Astrocyte of the cerebellum (primary cell): Measurements from ENCODE around the gene PICALM.
"Not testable (repeated sequence)": the region's sequence is repeated elsewhere in the genome, so short reads cannot be mapped to it uniquely, and the experiment has no call there.

Source experiments
- DNase-seq: peaks from one replicate; pipeline ENCODE4 v3.0.0-alpha.2; 2011; ENCODE audit warnings: low read depth
- H3K4me3 ChIP-seq: 2 replicates; pipeline ENCODE4 v1.5.1; 2011; ENCODE audit warnings: mild to moderate bottlenecking, low read depth, low read length, moderate library complexity
- CTCF ChIP-seq: IDR thresholded peaks from 2 replicates; pipeline ENCODE4 v1.5.1; 2012; ENCODE audit warnings: low read length, low read depth, moderate library complexity, mild to moderate bottlenecking; ENCODE audit errors: missing control alignments
- in situ Hi-C: cut with HindIII; loops from 2 replicates; pipeline ENCODE4 v1.10.0; 2017; ENCODE audit warnings: low sequenced_read_pairs

PICALM gene

DNA sequence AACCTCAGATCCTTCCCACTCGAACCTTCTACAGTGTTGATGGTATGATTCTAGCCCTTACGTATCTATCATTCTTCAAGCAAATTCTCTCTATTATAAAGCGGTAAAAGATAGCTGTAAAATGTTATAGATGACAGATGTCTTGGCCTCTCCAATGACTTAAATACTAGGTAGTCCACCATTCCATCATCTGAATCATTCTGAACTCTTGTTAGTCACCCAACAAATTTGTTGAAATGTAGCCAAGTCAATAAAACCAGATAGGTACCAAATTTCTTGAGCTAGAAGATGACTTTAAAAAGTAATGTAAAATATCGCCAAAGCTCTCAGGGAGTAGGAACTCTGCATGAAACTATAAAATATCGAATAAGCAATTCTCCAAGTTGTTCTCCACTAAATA is 32.6 kb upstream of the PICALM start:
- no peak for TF ChIP-seq CTCF
- DNase-seq, result no peak
- in situ Hi-C loops, result no loop called here
- no peak overlapping the region for H3K4me3 ChIP-seq

- TF ChIP-seq CTCF, result no peak
- in situ Hi-C loops, result no loop called here
- no peak overlapping the region for H3K4me3 ChIP-seq
- DNase-seq, result no peak
Measured at GRCh38 chr11:86099874-86100273, 31.0 kb upstream of the PICALM start.

DNA sequence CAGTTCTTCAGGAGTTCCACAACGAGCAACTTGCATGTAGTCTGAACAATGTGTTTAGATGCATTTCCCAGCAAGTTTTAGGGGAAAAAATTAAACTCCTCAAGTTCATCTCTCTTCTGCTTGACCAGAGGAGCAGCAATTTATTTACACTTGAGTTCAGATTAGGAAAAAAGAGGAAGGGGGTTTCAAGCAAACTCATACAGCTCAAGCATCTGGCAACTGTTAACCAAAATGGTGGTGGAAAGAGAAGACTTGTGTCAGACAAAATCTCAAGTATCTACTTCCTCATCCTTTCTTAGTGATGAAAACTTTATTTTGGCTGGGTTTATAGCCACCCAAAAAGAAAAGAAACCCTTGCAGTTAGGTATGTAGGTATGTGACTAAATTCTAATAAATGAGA is 29.1 kb upstream of the PICALM start:
- no peak overlapping the region for H3K4me3 ChIP-seq
- TF ChIP-seq CTCF, result no peak
- in situ Hi-C loops, result no loop called here
- DNase-seq, result no peak

DNA sequence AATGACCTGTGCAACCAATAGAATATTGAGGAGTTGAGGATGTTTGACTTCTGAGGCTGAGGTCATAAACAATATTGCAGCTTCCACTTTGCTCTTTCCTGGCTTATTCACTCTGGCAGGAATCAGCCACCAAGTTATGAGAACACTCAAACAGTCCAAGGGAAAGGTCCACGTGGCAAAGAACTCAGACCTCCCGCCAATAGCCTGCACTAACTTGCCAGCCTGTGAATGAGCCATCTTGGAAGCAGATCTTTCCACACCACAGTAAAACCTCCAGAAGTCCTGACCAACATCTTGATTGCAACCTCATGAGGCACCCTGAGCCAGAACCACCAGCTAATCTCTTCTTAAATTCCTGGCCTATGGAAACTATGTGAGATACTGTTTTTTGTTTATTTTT is 22.7 kb upstream of the PICALM start:
- DNase-seq, result peak; percentile 59
- in situ Hi-C loops, result no loop called here

GRCh38 chr11:86091086-86091485 is 22.2 kb upstream of the PICALM start:
- in situ Hi-C loops, result no loop called here
- TF ChIP-seq CTCF, result no peak
- DNase-seq, result no peak
- no peak overlapping the region for H3K4me3 ChIP-seq

More for the DNA sequence above, 22.7 kb upstream of the PICALM start:
- no peak for TF ChIP-seq CTCF
- no peak overlapping the region for H3K4me3 ChIP-seq

- in situ Hi-C loops, result no loop called here
- TF ChIP-seq CTCF, result no peak
- DNase-seq, result peak; percentile 89
Measured at GRCh38 chr11:86089659-86090058, 20.8 kb upstream of the PICALM start.

GRCh38 chr11:86087688-86088087 is 18.8 kb upstream of the PICALM start:
- in situ Hi-C loops, H3K4me3 ChIP-seq, DNase-seq: not testable (repeated sequence)

More at GRCh38 chr11:86089659-86090058, 20.8 kb upstream of the PICALM start:
- H3K4me3 ChIP-seq, result no peak overlapping the region
